ENCODE data around the gene HACD4. TPM values are rescaled to one million over a fixed set of nuclear protein-coding genes. Genes with fewer than 3 reads are reported as not detected.

HACD4 gene
- polyA plus RNA-seq, 12 donors, result 1.0 to 6.7 (median 1.5) TPM; not detected in 1

- no peak for DNase-seq
Measured at GRCh38 chr9:21023861-21024260, 7.6 kb downstream of the HACD4 start.

- no peak for DNase-seq
Measured at GRCh38 chr9:21018177-21018576, 13.3 kb downstream of the HACD4 start.

GRCh38 chr9:21016701-21017491 lies 14.5 kb downstream of the HACD4 start:
- no peak for DNase-seq

GRCh38 chr9:21015995-21016394 lies 15.4 kb downstream of the HACD4 start:
- DNase-seq, result no peak

GRCh38 chr9:21015129-21015815 lies 16.2 kb downstream of the HACD4 start:
- DNase-seq, result no peak

- no peak for DNase-seq
Measured at GRCh38 chr9:21002040-21002439, 29.4 kb downstream of the HACD4 start.

GRCh38 chr9:21001581-21001980 lies 29.9 kb downstream of the HACD4 start:
- no peak for DNase-seq

- DNase-seq, result no peak
Measured at GRCh38 chr9:20997503-20998076, 33.9 kb downstream of the HACD4 start.

GRCh38 chr9:20996809-20997208 lies 34.6 kb downstream of the HACD4 start:
- no peak for DNase-seq

- no peak for DNase-seq
Measured at GRCh38 chr9:20995616-20996015, 35.8 kb downstream of the HACD4 start.

GRCh38 chr9:20994486-20994885 lies 37.0 kb downstream of the HACD4 start:
- DNase-seq, result no peak

- DNase-seq, result no peak
Measured at GRCh38 chr9:20990867-20991266, 40.6 kb downstream of the HACD4 start.

- no peak for DNase-seq
Measured at GRCh38 chr9:20989923-20990341, 41.5 kb downstream of the HACD4 start.

- no peak for DNase-seq
Measured at GRCh38 chr9:20988671-20989315, 42.6 kb downstream of the HACD4 start.

GRCh38 chr9:20988061-20988460 lies 43.4 kb downstream of the HACD4 start:
- DNase-seq, result no peak

GRCh38 chr9:20987521-20987920 lies 43.9 kb downstream of the HACD4 start:
- DNase-seq, result no peak

- DNase-seq, result no peak
Measured at GRCh38 chr9:20985851-20986600, 45.4 kb downstream of the HACD4 start.

- DNase-seq, result no peak
Measured at GRCh38 chr9:20984506-20984905, 46.9 kb downstream of the HACD4 start.

- no peak for DNase-seq
Measured at GRCh38 chr9:20981486-20981885, 50.0 kb downstream of the HACD4 start.

GRCh38 chr9:20980832-20981455 lies 50.5 kb downstream of the HACD4 start:
- DNase-seq, result peak; percentile 29

GRCh38 chr9:20978249-20978648 lies 53.2 kb downstream of the HACD4 start:
- DNase-seq, result no peak

All from muscle of arm (tissue), 12 donors.